Brain microvascular endothelial cell (primary cell): ENCODE data around the gene CNIH2.

Experiments
- DNase-seq: peaks from one replicate; pipeline ENCODE4 v3.0.0-alpha.2; 2020
- H3K27ac ChIP-seq: fragments of 250-450 bp; sonication (Bioruptor Pico); 2 replicates; pipeline ENCODE4 v1.5.1; 2020; ENCODE audit warnings: mild to moderate bottlenecking, moderate library complexity
- H3K27me3 ChIP-seq: fragments of 250-450 bp; sonication (Bioruptor Pico); replicated peaks from 2 replicates; pipeline ENCODE4 v1.5.1; 2020; ENCODE audit warnings: mild to moderate bottlenecking
- H3K36me3 ChIP-seq: fragments of 250-450 bp; sonication (Bioruptor Pico); replicated peaks from 2 replicates; pipeline ENCODE4 v1.5.1; 2020; ENCODE audit warnings: mild to moderate bottlenecking
- H3K4me3 ChIP-seq: 2 replicates; pipeline ENCODE4 v1.5.1; 2011; ENCODE audit warnings: low read depth, mild to moderate bottlenecking, control low read depth, low read length, moderate library complexity
- in situ Hi-C: cut with HindIII; loops from 2 replicates; pipeline ENCODE4 v1.10.0; 2017; ENCODE audit warnings: low sequenced_read_pairs, low pct_ligation_motif_present
- TF ChIP-seq, protein P1 (sequence below): IDR thresholded peaks from 2 replicates; pipeline ENCODE4 v1.5.1; 2011; ENCODE audit warnings: low read depth, mild to moderate bottlenecking, moderate library complexity, low read length, control low read depth, inconsistent platforms; ENCODE audit errors: missing control alignments

Gene CNIH2

DNA sequence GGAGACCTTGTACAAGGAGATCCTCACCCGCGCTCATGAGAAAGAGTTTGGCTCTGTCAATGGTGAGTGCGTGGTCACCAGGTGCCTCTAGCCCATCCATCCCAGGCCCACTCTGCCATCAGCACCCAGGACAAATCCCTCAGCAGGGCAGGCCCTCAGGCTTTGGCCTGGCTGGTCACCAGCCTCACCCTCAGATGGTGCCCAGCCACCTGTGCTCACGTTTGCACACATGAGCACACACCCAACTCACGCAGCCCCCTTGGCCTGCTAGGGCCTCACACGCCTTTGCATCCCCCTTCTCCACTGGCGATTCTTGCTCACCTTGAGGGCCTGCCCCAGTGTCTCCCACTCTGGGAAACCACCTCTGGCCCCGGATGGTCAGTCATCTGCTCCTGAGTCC lies 13.6 kb upstream of the CNIH2 start:
- Histone ChIP-seq H3K27ac (no peak overlapping the region), H3K27me3 (no peaks in the 10 kb centered on the region), H3K36me3 (peaks cover 25% of the 10 kb centered on the region), H3K4me3 (no peak overlapping the region)
- in situ Hi-C loops, result no loop called here
- TF ChIP-seq, protein P1, sequence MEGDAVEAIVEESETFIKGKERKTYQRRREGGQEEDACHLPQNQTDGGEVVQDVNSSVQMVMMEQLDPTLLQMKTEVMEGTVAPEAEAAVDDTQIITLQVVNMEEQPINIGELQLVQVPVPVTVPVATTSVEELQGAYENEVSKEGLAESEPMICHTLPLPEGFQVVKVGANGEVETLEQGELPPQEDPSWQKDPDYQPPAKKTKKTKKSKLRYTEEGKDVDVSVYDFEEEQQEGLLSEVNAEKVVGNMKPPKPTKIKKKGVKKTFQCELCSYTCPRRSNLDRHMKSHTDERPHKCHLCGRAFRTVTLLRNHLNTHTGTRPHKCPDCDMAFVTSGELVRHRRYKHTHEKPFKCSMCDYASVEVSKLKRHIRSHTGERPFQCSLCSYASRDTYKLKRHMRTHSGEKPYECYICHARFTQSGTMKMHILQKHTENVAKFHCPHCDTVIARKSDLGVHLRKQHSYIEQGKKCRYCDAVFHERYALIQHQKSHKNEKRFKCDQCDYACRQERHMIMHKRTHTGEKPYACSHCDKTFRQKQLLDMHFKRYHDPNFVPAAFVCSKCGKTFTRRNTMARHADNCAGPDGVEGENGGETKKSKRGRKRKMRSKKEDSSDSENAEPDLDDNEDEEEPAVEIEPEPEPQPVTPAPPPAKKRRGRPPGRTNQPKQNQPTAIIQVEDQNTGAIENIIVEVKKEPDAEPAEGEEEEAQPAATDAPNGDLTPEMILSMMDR, result no peak
- no peak for DNase-seq

DNA sequence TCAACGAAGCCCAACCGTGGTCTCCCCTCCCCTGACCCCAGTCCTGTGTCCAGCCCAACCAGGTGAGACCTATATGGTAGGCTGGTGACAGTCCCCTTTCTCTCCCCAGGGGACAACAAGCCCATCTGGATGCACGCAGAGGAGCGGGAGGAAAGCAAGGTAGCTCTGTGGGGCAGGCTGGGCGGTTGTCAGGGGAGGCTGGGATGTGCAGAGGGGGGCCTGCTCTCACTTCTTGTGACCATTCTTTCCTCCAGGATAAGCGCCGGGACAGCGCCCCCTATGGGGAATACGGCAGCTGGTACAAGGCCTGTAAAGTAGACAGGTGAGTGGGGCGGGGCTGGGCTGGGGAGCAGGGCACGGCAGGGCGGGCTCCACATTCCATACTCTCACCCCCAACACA lies 13.1 kb upstream of the CNIH2 start:
- DNase-seq, result no peak
- Histone ChIP-seq H3K4me3 (no peak overlapping the region), H3K27ac (no peak overlapping the region), H3K36me3 (peaks cover 21% of the 10 kb centered on the region), H3K27me3 (no peaks in the 10 kb centered on the region)
- TF ChIP-seq, protein P1, result peak; percentile 65
- in situ Hi-C loops, result no loop called here

DNA sequence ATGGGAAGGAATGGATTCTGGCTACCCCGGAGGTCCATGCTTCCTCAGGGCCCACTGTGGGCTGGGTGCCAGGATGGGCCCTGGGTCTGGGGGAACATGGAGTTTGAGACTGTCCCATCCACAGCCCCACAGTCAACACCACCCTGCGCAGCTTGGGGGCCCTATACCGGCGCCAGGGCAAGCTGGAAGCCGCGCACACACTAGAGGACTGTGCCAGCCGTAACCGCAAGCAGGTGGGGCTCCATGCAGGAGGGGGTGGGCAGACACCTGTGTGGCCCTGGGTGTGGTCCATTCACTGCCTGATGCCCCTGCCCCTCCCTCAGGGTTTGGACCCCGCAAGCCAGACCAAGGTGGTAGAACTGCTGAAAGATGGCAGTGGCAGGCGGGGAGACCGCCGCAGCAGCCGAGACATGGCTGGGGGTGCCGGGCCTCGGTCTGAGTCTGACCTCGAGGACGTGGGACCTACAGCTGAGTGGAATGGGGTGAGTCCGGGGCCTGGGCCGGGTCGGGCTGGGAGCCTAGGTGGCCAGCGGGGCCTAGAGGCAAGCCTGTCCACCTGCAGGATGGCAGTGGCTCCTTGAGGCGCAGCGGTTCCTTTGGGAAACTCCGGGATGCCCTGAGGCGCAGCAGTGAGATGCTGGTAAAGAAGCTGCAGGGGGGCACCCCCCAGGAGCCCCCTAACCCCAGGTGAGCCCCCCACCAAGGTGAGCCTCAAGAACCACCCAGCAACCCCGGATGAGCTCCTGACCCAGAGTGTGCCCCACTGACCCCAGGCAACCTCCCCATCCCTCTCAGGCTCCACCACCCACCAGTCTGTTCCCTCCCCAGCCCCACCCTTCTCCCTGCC lies 12.2 kb upstream of the CNIH2 start:
- TF ChIP-seq, protein P1, result no peak
- Histone ChIP-seq H3K36me3 (peaks cover 21% of the 10 kb centered on the region), H3K27me3 (no peaks in the 10 kb centered on the region), H3K27ac (no peak overlapping the region), H3K4me3 (no peak overlapping the region)
- no peak for DNase-seq
- in situ Hi-C loops, result no loop called here

DNA sequence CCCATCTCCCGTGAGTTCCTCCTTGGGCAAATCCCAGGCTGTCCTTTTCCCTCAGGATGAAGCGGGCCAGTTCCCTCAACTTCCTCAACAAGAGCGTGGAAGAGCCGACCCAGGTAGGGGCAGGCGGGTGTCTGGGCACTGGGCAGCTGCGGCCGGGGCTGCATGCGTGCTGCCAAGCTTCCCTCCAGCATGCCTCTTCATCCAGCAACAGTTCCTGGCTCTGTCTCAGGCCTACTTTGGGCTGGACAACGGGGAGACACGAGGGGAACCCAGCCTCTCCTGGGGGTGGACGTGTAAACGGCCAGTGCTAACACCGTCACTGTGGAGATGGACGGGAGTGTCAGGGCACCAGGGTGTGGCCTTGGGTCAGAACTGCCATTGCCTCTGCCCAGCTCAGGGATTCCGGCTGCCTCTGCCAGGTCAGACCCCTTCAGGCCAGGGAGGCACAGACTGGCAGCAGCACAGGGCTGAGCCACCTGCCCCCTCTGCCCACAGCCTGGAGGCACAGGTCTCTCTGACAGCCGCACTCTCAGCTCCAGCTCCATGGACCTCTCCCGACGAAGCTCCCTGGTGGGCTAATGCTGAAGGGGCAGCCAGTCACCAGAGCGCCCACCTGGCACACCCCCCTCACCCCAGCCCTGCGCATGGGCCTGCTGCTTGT lies 11.5 kb upstream of the CNIH2 start:
- DNase-seq, result no peak
- no peak overlapping the region for H3K27ac ChIP-seq
- H3K27me3 ChIP-seq, result no peaks in the 10 kb centered on the region
- H3K4me3 ChIP-seq, result peak overlapping the region; percentile 95
- peaks cover 20% of the 10 kb centered on the region for H3K36me3 ChIP-seq
- in situ Hi-C loops, result no loop called here
- TF ChIP-seq, protein P1, result no peak

DNA sequence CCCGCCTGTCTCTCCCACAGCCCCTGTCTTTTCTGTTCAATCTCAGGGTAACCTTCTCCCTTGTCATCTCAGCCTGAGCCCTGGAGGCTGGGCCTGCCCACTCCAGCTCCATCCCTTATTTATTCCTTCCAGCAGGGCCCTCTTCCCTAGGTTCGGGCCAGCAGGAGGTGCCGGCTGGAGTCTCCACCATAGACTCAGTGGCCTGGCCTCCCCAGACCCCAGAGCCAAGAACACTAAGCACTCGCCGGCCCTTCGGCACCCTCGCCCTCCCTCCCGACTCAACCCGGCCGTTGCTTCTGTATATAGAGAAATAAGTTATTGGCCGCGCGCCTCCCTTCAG lies 11.0 kb upstream of the CNIH2 start:
- DNase-seq, result no peak
- H3K4me3 ChIP-seq, result peak overlapping the region; percentile 95
- peak overlapping the region; percentile 79 for H3K27ac ChIP-seq
- H3K27me3 ChIP-seq, result no peaks in the 10 kb centered on the region
- in situ Hi-C loops, result no loop called here
- peaks cover 18% of the 10 kb centered on the region for H3K36me3 ChIP-seq
- TF ChIP-seq, protein P1, result peak; percentile 28
